ENCODE measurements around the gene SMIM43. TPM values are rescaled to one million over a fixed set of nuclear protein-coding genes. Genes with fewer than 3 reads are reported as not detected.

Gene SMIM43
- total RNA-seq, 1 experiment from 2014 or later: 1.2 TPM

GRCh38 chr4:121789960-121790829, 25.2 kb upstream of the SMIM43 start:
- H4K5ac ChIP-seq (ENCODE audit: insufficient read length, low read depth, low read length): no peak overlapping the region
- no peak overlapping the region for H2BK20ac ChIP-seq (ENCODE audit: low read depth, low read length, poor library complexity, severe bottlenecking)
- no peak overlapping the region for H2BK120ac ChIP-seq (ENCODE audit: low read depth, low read length, poor library complexity, severe bottlenecking)
- H2BK5ac ChIP-seq (ENCODE audit: insufficient read length, low read length): no peak overlapping the region
- H3K79me2 ChIP-seq (ENCODE audit: insufficient read depth, low read length): no peaks in the 10 kb centered on the region
- no peak overlapping the region for H3K14ac ChIP-seq (ENCODE audit: insufficient read depth, low read length)
- H4K20me1 ChIP-seq (ENCODE audit: control insufficient read depth, insufficient read depth, insufficient read length): no peaks in the 10 kb centered on the region
- no peak overlapping the region for H3K56ac ChIP-seq (ENCODE audit: insufficient read length, low read depth, low read length)
- Mint-ChIP-seq H3K4me3 (no peak overlapping the region), H3K27ac (no peak overlapping the region), H3K36me3 (ENCODE audit: insufficient read depth in 1 of 3, low read depth in 3 of 3) (no peaks in the 10 kb centered on the region), H3K27me3 (ENCODE audit: low read depth) (no peaks in the 10 kb centered on the region; the same call in none of the 2 replicates), H3K4me1 (peaks cover 24 to 28% of the 10 kb centered on the region in 2 experiments), H3K9me3 (no peaks in the 10 kb centered on the region)
- no peak overlapping the region for H3K18ac ChIP-seq (ENCODE audit: insufficient read length, low read depth, low read length)
- H3K9me3 ChIP-seq (ENCODE audit: control insufficient read depth, low read depth, low read length): no peaks in the 10 kb centered on the region
- H3K23me2 ChIP-seq (ENCODE audit: insufficient read length, low read depth, low read length, poor library complexity, severe bottlenecking): no peaks in the 10 kb centered on the region
- DNase-seq: no peak
- no peak overlapping the region for H3K27ac ChIP-seq (ENCODE audit: insufficient read length, low read depth, low read length)
- no peak overlapping the region for H3K4me2 ChIP-seq (ENCODE audit: insufficient read depth, insufficient read length, low read length)
- H3K4me1 ChIP-seq (ENCODE audit: insufficient read depth, low read length): peaks cover 7% of the 10 kb centered on the region
- no peak overlapping the region for H2AK5ac ChIP-seq (ENCODE audit: insufficient read length, low read length)
- no peak for TF ChIP-seq CTCF (conservative IDR thresholded peaks at IDR 0.05)
- H2BK12ac ChIP-seq (ENCODE audit: insufficient read length, low read depth, low read length): no peak overlapping the region
- no peak overlapping the region for H3K4ac ChIP-seq (ENCODE audit: low read depth, low read length)
- H3K27me3 ChIP-seq (ENCODE audit: insufficient read depth, low read length): no peaks in the 10 kb centered on the region
- no peak overlapping the region for H2AFZ ChIP-seq (ENCODE audit: low read length)
- H2BK15ac ChIP-seq (ENCODE audit: low read depth, low read length): no peak overlapping the region
- H3K23ac ChIP-seq (ENCODE audit: insufficient read length, low read depth, low read length): no peak overlapping the region
- H3K9ac ChIP-seq (ENCODE audit: extremely low read depth, insufficient read length, low read length): no peak overlapping the region
- WGBS (ENCODE audit: extremely low coverage, insufficient read length, low lambda C conversion rate): no CpG with 5 or more reads among the region's 3 CpGs
- no peaks in the 10 kb centered on the region for H3K79me1 ChIP-seq (ENCODE audit: insufficient read depth, low read depth, low read length, poor library complexity, severe bottlenecking)
- no peak overlapping the region for H4K8ac ChIP-seq (replicated peaks; ENCODE audit: insufficient read length, low read depth, low read length)
- H4K91ac ChIP-seq (ENCODE audit: insufficient read length, low read depth, low read length): no peak overlapping the region
- H3T11ph ChIP-seq (ENCODE audit: low read length): no peak overlapping the region

Data from H9 (cell line).